IPS-18a (cell line): ENCODE data around the gene GPR84.

ENCODE experiments used
- H3K27ac ChIP-seq: one replicate; pipeline ENCODE4 v1.5.1; 2013; ENCODE audit warnings: low read length
- H3K27me3 ChIP-seq: one replicate; pipeline ENCODE4 v1.6.1; 2013; ENCODE audit warnings: mild to moderate bottlenecking, low read length; ENCODE audit not compliant: control insufficient read depth, insufficient read depth
- H3K36me3 ChIP-seq: one replicate; pipeline ENCODE4 v1.6.1; 2013; ENCODE audit warnings: low read depth, low read length; ENCODE audit not compliant: control insufficient read depth
- H3K4me1 ChIP-seq: one replicate; pipeline ENCODE4 v1.6.1; 2013; ENCODE audit warnings: low read depth, low read length; ENCODE audit not compliant: control insufficient read depth
- H3K4me3 ChIP-seq: one replicate; pipeline ENCODE4 v1.5.1; 2013; ENCODE audit warnings: low read length
- H3K9ac ChIP-seq: one replicate; pipeline ENCODE4 v1.6.1; 2013; ENCODE audit warnings: mild to moderate bottlenecking, low read length, moderate library complexity
- H3K9me3 ChIP-seq: one replicate; pipeline ENCODE4 v1.6.1; 2013; ENCODE audit warnings: low read depth, low read length; ENCODE audit not compliant: control insufficient read depth

The GPR84 gene

GRCh38 chr12:54364413-54364812 lies at the start of gene GPR84:
Gene GPR84 (minus strand): TSS chr12:54364486. CDS start chr12:54363851, 635 bp downstream.
- no peaks in the 10 kb centered on the region for H3K9me3 ChIP-seq
- no peak within 1 kb of the TSS for H3K4me3 ChIP-seq
- H3K27me3 ChIP-seq = peaks cover 25% of the 10 kb centered on the region
- H3K36me3 ChIP-seq = no peaks in the 10 kb centered on the region
- no peak within 1 kb of the TSS for H3K9ac ChIP-seq
- peaks cover 9% of the 10 kb centered on the region for H3K4me1 ChIP-seq
- H3K27ac ChIP-seq = no peak within 1 kb of the TSS

GRCh38 chr12:54413284-54414190 lies 49.3 kb upstream of the GPR84 start:
- Histone ChIP-seq H3K9ac (no peak overlapping the region), H3K9me3 (no peaks in the 10 kb centered on the region), H3K27me3 (peaks cover 22% of the 10 kb centered on the region), H3K36me3 (no peaks in the 10 kb centered on the region), H3K4me3 (no peak overlapping the region), H3K27ac (no peak overlapping the region), H3K4me1 (peaks cover 5% of the 10 kb centered on the region)

GRCh38 chr12:54412786-54413185 lies 48.5 kb upstream of the GPR84 start:
- Histone ChIP-seq H3K27me3 (peaks cover 16% of the 10 kb centered on the region), H3K4me1 (peaks cover 4% of the 10 kb centered on the region), H3K4me3 (no peak overlapping the region), H3K27ac (no peak overlapping the region), H3K36me3 (no peaks in the 10 kb centered on the region), H3K9me3 (no peaks in the 10 kb centered on the region), H3K9ac (no peak overlapping the region)

GRCh38 chr12:54412348-54412747 lies 48.1 kb upstream of the GPR84 start:
- H3K4me1 ChIP-seq = no peaks in the 10 kb centered on the region
- H3K27ac ChIP-seq = no peak overlapping the region
- peaks cover 11% of the 10 kb centered on the region for H3K27me3 ChIP-seq
- no peak overlapping the region for H3K4me3 ChIP-seq
- H3K9ac ChIP-seq = no peak overlapping the region
- H3K9me3 ChIP-seq = no peaks in the 10 kb centered on the region
- H3K36me3 ChIP-seq = peaks cover 2% of the 10 kb centered on the region

- H3K27me3 ChIP-seq = peaks cover 4% of the 10 kb centered on the region
- H3K9me3 ChIP-seq = no peaks in the 10 kb centered on the region
- no peaks in the 10 kb centered on the region for H3K4me1 ChIP-seq
- H3K27ac ChIP-seq = no peak overlapping the region
- peaks cover 8% of the 10 kb centered on the region for H3K36me3 ChIP-seq
- H3K4me3 ChIP-seq = no peak overlapping the region
- H3K9ac ChIP-seq = no peak overlapping the region
These were observed 47.3 kb upstream of the GPR84 start for GRCh38 chr12:54411391-54412241.

GRCh38 chr12:54409267-54409666 lies 45.0 kb upstream of the GPR84 start:
- H3K27ac ChIP-seq = no peak overlapping the region

GRCh38 chr12:54407183-54407905 lies 43.1 kb upstream of the GPR84 start:
- Histone ChIP-seq H3K27me3 (no peaks in the 10 kb centered on the region), H3K9ac (no peak overlapping the region), H3K27ac (no peak overlapping the region), H3K4me1 (no peaks in the 10 kb centered on the region), H3K9me3 (no peaks in the 10 kb centered on the region), H3K4me3 (no peak overlapping the region), H3K36me3 (peaks cover 14% of the 10 kb centered on the region)

More at GRCh38 chr12:54409267-54409666, 45.0 kb upstream of the GPR84 start:
- H3K36me3 ChIP-seq = peaks cover 8% of the 10 kb centered on the region
- no peaks in the 10 kb centered on the region for H3K9me3 ChIP-seq
- H3K4me3 ChIP-seq = no peak overlapping the region
- no peaks in the 10 kb centered on the region for H3K27me3 ChIP-seq
- H3K4me1 ChIP-seq = no peaks in the 10 kb centered on the region
- H3K9ac ChIP-seq = no peak overlapping the region

GRCh38 chr12:54405573-54405972 lies 41.3 kb upstream of the GPR84 start:
- Histone ChIP-seq H3K4me1 (no peaks in the 10 kb centered on the region), H3K27me3 (no peaks in the 10 kb centered on the region), H3K27ac (no peak overlapping the region), H3K36me3 (peaks cover 21% of the 10 kb centered on the region), H3K9ac (no peak overlapping the region), H3K9me3 (no peaks in the 10 kb centered on the region), H3K4me3 (no peak overlapping the region)

GRCh38 chr12:54405106-54405505 lies 40.8 kb upstream of the GPR84 start:
- Histone ChIP-seq H3K36me3 (peaks cover 25% of the 10 kb centered on the region), H3K27me3 (no peaks in the 10 kb centered on the region), H3K9ac (no peak overlapping the region), H3K27ac (no peak overlapping the region), H3K4me1 (no peaks in the 10 kb centered on the region), H3K4me3 (no peak overlapping the region), H3K9me3 (no peaks in the 10 kb centered on the region)

- no peaks in the 10 kb centered on the region for H3K4me1 ChIP-seq
These were observed 40.0 kb upstream of the GPR84 start for GRCh38 chr12:54404061-54405004.

More at GRCh38 chr12:54404061-54405004, 40.0 kb upstream of the GPR84 start:
- no peaks in the 10 kb centered on the region for H3K9me3 ChIP-seq
- H3K27me3 ChIP-seq = no peaks in the 10 kb centered on the region
- H3K9ac ChIP-seq = no peak overlapping the region
- no peak overlapping the region for H3K27ac ChIP-seq
- peaks cover 26% of the 10 kb centered on the region for H3K36me3 ChIP-seq
- no peak overlapping the region for H3K4me3 ChIP-seq
